Neural crest cell (in vitro differentiated cells): ENCODE data around the gene PCBP3. TPM values are rescaled to one million over a fixed set of nuclear protein-coding genes. Genes with fewer than 3 reads are reported as not detected.

Experiments used
- DNase-seq: peaks from one replicate; pipeline ENCODE4 v3.0.0; 2021; ENCODE audit warnings: low read depth, mixed read lengths, low spot score
- H3K27ac Mint-ChIP-seq: one replicate; pipeline ENCODE4 v1.8.0; 2021; ENCODE audit warnings: mild to moderate bottlenecking, mixed read lengths; ENCODE audit not compliant: unreplicated experiment
- H3K27me3 Mint-ChIP-seq: 2 replicates; pipeline ENCODE4 v1.8.0; 2021; ENCODE audit warnings: low read depth, mild to moderate bottlenecking, mixed read lengths
- H3K36me3 Mint-ChIP-seq: 2 replicates; pipeline ENCODE4 v1.8.0; 2021; ENCODE audit warnings: low read depth, mild to moderate bottlenecking, mixed read lengths
- H3K4me1 Mint-ChIP-seq: 2 replicates; pipeline ENCODE4 v1.8.0; 2021; ENCODE audit warnings: mixed read lengths
- H3K4me3 Mint-ChIP-seq: one replicate; pipeline ENCODE4 v1.8.0; 2021; ENCODE audit warnings: mild to moderate bottlenecking, mixed read lengths
- H3K9me3 Mint-ChIP-seq: 2 replicates; pipeline ENCODE4 v1.8.0; 2021; ENCODE audit warnings: mixed read lengths
- total RNA-seq: library from RNA; stranded (reverse); gene quantifications from 2 replicates; pipeline ENCODE4 v1.2.1, GENCODE V29; 2021
- TF ChIP-seq, protein P1 (sequence below): fragments of 200-600 bp; sonication (generic); conservative IDR thresholded peaks from 2 replicates; pipeline ENCODE4 v1.5.0; 2021; ENCODE audit warnings: antibody characterized with exemption, mild to moderate bottlenecking

PCBP3 gene
- total RNA-seq, 1 donor from 2014 or later = 5.1 TPM

DNA sequence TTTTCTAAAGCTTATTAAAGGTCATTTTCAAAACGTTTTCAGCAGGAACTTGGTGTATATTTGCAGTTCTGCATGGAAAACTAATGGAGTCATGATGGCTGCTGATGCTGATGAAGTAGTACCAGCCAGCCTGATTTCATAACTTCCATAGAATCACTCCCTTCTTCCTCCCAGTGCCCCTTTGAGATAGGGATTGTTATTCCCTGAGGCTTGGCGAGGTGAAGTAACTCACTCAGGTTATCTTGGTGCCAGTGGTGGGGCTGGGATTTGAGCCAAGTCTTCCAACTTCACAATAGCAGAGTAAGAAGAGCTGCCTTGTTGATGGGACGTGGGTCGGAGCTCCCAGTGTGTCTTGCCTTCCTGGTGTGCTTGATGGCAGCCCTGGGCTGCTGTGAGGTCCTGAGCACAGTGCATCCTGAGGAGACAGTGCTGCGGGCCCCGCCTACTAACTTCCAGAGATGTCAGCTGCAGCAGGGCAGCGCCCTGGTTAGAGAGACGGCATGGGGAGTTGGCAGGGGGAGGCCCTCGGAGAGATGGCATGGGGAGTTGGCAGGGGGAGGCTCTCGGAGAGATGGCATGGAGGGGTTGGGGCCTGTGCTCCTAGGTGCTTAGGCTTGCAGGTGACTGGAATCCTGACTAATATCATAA, 92.6 kb downstream of the PCBP3 start:
- no peak for DNase-seq
- Mint-ChIP-seq H3K4me1 (no peaks in the 10 kb centered on the region), H3K9me3 (no peaks in the 10 kb centered on the region), H3K36me3 (no peaks in the 10 kb centered on the region), H3K27ac (no peak overlapping the region), H3K27me3 (no peaks in the 10 kb centered on the region), H3K4me3 (no peak overlapping the region)
- TF ChIP-seq, protein P1, sequence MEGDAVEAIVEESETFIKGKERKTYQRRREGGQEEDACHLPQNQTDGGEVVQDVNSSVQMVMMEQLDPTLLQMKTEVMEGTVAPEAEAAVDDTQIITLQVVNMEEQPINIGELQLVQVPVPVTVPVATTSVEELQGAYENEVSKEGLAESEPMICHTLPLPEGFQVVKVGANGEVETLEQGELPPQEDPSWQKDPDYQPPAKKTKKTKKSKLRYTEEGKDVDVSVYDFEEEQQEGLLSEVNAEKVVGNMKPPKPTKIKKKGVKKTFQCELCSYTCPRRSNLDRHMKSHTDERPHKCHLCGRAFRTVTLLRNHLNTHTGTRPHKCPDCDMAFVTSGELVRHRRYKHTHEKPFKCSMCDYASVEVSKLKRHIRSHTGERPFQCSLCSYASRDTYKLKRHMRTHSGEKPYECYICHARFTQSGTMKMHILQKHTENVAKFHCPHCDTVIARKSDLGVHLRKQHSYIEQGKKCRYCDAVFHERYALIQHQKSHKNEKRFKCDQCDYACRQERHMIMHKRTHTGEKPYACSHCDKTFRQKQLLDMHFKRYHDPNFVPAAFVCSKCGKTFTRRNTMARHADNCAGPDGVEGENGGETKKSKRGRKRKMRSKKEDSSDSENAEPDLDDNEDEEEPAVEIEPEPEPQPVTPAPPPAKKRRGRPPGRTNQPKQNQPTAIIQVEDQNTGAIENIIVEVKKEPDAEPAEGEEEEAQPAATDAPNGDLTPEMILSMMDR = no peak

DNA sequence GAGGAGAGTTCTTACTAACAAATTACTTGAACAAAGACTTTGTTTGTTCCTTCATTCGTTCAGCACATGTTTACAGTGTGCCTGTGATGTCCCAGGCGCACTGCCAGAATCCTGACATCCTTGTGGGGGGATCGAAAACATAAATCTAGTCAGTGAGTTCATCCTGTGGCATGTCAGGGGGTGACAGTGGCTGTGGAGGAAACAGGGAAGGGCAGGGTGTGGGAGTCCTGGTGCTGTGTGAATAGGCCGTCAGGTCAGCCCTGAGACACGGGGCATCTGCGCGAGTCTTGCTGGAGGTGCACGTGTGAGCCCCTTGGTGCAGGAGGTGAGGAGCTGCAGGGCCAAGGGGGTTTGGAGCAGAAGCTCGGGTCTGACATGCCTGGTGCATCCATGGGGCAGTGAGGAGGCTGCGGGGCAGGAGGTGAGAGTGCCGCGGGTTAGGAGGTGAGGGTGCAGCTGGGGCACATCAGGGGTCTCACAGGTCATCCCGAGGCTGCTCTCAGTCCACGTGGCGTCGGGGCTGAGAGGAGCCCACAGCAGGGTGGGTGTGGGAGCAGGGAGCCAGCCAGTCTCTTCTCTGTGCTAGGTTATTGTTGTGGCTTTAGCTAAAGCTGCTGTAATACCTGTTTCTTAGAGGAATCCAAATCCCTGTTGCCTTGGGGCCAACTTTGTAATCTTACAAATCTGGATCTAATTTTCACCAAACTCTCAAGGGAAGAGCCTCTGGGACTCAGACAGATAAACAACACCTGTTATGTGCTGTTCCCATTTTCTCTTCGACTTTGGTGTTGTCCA, 93.4 kb downstream of the PCBP3 start:
- Mint-ChIP-seq H3K27ac (no peak overlapping the region), H3K4me3 (no peak overlapping the region), H3K27me3 (no peaks in the 10 kb centered on the region), H3K9me3 (no peaks in the 10 kb centered on the region), H3K36me3 (no peaks in the 10 kb centered on the region), H3K4me1 (no peaks in the 10 kb centered on the region)
- TF ChIP-seq, protein P1 = no peak
- DNase-seq = no peak

DNA sequence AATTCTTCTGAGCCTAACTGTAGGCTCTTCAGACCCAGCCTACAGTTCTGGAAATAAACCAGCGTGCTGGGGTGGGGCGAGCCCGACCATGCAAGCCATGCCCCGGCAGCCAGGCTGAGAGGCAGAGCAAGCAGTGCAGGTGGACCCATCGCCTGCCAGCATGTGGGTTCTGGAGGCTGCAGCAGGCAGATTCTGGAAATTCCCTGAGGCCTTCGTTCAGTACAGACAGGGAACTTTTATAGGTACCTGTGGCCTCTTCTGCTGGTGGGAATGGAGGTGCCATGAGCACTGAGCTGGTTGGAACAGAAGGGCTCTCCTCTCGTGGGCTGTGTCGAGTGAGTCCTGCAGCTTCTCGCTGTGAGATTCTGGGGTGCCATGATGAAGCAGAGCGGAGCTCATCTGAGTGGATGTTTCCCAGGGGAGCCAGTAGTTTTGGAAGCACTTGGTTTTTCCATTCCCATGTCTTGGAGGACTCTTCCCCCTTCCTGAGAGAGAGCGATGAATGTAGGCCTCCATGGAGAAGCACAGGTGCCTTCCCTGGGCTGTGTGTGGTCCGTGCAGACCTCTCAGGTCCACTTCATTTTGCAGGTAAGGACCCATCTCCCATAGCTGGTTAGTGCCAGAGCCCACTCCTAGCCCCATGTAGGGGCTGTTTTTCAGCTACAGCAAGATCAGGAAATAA, 94.1 kb downstream of the PCBP3 start:
- Mint-ChIP-seq H3K9me3 (no peaks in the 10 kb centered on the region), H3K4me3 (no peak overlapping the region), H3K4me1 (no peaks in the 10 kb centered on the region), H3K27ac (no peak overlapping the region), H3K36me3 (no peaks in the 10 kb centered on the region), H3K27me3 (no peaks in the 10 kb centered on the region)
- no peak for DNase-seq
- TF ChIP-seq, protein P1 = no peak

DNA sequence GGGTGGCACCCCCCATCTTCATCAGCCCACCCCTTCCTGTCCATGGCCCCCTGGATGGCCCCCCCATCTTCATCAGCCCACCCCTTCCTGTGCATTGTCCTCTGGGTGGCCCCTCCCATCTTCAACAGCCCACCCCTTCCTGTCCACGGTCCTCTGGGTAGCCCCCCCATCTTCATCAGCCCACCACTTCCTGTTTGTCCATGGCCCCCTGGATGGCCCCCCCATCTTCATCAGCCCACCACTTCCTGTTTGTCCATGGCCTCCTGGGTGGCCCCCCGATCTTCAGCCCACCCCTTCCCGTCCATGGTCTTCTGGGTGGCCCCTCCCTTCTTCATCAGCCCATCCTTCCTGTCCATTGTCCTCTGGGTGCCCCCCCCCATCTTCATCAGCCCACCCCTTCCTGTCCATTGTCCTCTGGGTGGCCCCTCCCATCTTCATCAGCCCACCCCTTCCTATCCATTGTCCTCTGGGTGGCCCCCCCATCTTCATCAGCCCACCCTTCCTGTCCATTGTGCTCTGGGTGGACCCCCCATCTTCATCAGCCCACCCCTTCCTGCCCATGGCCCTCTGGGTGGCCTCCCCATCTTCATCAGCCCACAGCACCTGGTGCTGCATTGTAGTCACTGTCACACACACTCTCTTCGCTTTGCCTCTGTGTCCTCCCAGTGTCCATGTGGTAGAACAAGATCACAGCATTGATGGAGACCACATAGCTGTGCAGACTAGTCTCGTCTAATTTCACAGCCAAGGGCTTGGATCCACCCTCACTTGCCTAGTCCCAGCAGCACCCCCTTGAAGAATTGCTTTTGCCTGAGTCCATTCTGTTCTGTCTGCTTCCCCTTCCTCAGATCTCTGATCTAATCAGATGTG, 95.9 kb downstream of the PCBP3 start:
- H3K36me3 Mint-ChIP-seq = no peaks in the 10 kb centered on the region
- no peak overlapping the region for H3K27ac Mint-ChIP-seq
- H3K4me1 Mint-ChIP-seq = no peaks in the 10 kb centered on the region
- TF ChIP-seq, protein P1 = no peak
- no peaks in the 10 kb centered on the region for H3K9me3 Mint-ChIP-seq
- no peak overlapping the region for H3K4me3 Mint-ChIP-seq
- DNase-seq = no peak
- H3K27me3 Mint-ChIP-seq = no peaks in the 10 kb centered on the region

DNA sequence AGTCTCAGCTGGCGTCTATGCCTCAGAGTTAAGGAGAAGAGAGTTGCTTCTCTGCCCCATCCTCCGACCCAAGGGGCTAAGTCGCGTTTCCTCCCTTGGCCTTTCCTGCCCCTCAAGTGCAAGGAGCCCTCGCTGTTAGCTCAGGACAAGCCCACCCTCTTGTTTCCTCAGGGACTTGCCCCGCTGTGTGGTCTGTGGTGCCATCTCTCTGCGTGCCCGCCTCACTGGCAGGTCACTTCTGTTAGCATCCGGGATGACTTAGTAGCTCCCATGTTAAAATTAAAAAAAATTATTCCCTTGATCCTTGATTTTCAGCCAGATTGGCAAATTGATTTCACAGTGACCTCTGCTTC, 96.5 kb downstream of the PCBP3 start:
- Mint-ChIP-seq H3K36me3 (peaks cover 4% of the 10 kb centered on the region), H3K4me1 (no peaks in the 10 kb centered on the region), H3K27ac (no peak overlapping the region), H3K4me3 (no peak overlapping the region), H3K27me3 (no peaks in the 10 kb centered on the region), H3K9me3 (no peaks in the 10 kb centered on the region)
- no peak for DNase-seq
- TF ChIP-seq, protein P1 = no peak
